OCI-LY7 (cell line): ENCODE measurements around the gene SREBF1. TPM values are rescaled to one million over a fixed set of nuclear protein-coding genes. Genes with fewer than 3 reads are reported as not detected.

Experiments used
- BruUV-seq: library from RNA; stranded (reverse); fragments of 400-500 nt; replicated peaks from 2 replicates; lab custom pipeline; 2021; lab: Mats Ljungman, UMichigan
- CTCF ChIA-PET: fragments of 300-600 bp; sonication (Branson Sonifier 250); formaldehyde crosslinking; loops from one replicate; lab custom pipeline; 2022; ENCODE audit warnings: antibody characterized with exemption; ENCODE audit not compliant: unreplicated experiment; lab: Charles Lee
- POLR2A ChIA-PET: fragments of 300-600 bp; sonication (Branson Sonifier 250); formaldehyde crosslinking; loops from one replicate; lab custom pipeline; 2022; ENCODE audit warnings: antibody characterized with exemption; lab: Charles Lee
- DNase-seq: peaks from one replicate; pipeline ENCODE4 v3.0.0-alpha.2; 2015; ENCODE audit warnings: low spot score
- H2AFZ ChIP-seq: fragments of 200-600 bp; sonication (generic), shearing (Covaris generic); 2 replicates; pipeline ENCODE4 v1.6.1; 2014; ENCODE audit warnings: mild to moderate bottlenecking, antibody characterized with exemption, low read length, moderate library complexity
- H3K27ac ChIP-seq: fragments of 200-600 bp; sonication (generic); 2 replicates; pipeline ENCODE4 v1.5.1; 2014; ENCODE audit warnings: mixed run types, low read depth, mild to moderate bottlenecking, moderate library complexity, low read length, inconsistent platforms; ENCODE audit not compliant: poor library complexity, severe bottlenecking
- H3K36me3 ChIP-seq: fragments of 200-600 bp; sonication (generic); 2 replicates; pipeline ENCODE4 v1.6.1; 2014; ENCODE audit warnings: mild to moderate bottlenecking, antibody characterized with exemption, low read length, moderate library complexity, mixed read lengths; ENCODE audit not compliant: insufficient read depth
- H3K4me1 ChIP-seq: fragments of 200-600 bp; sonication (generic); 2 replicates; pipeline ENCODE4 v1.5.1; 2014; ENCODE audit warnings: mild to moderate bottlenecking, low read length; ENCODE audit not compliant: insufficient read depth, poor library complexity, severe bottlenecking
- H3K4me2 ChIP-seq: fragments of 200-600 bp; sonication (generic); 2 replicates; pipeline ENCODE4 v1.6.1; 2014; ENCODE audit warnings: mild to moderate bottlenecking, low read length
- H3K4me3 ChIP-seq: fragments of 200-600 bp; sonication (generic); 2 replicates; pipeline ENCODE4 v1.5.1; 2014; ENCODE audit warnings: mild to moderate bottlenecking, low read depth, low read length; ENCODE audit not compliant: poor library complexity, severe bottlenecking
- H3K79me2 ChIP-seq: fragments of 200-600 bp; sonication (generic); 2 replicates; pipeline ENCODE4 v1.6.1; 2016; ENCODE audit warnings: low read depth, mild to moderate bottlenecking, low read length, moderate library complexity, mixed read lengths; ENCODE audit not compliant: insufficient read depth
- H3K9me2 ChIP-seq: fragments of 200-600 bp; sonication (generic); 2 replicates; pipeline ENCODE4 v1.6.1; 2016; ENCODE audit warnings: mild to moderate bottlenecking, low read length, mixed read lengths; ENCODE audit not compliant: insufficient read depth
- H3K9me3 ChIP-seq: fragments of 200-600 bp; sonication (generic); 2 replicates; pipeline ENCODE4 v1.6.1; 2014; ENCODE audit warnings: mild to moderate bottlenecking, mixed run types, low read length, mixed read lengths
- H4K20me1 ChIP-seq: fragments of 200-600 bp; sonication (generic); 2 replicates; pipeline ENCODE4 v1.6.1; 2014; ENCODE audit warnings: mild to moderate bottlenecking, antibody characterized with exemption, low read length, moderate library complexity, mixed read lengths; ENCODE audit not compliant: insufficient read depth
- CTCF ChIP-seq: fragments of 200-600 bp; sonication (generic); conservative IDR thresholded peaks from 2 replicates; pipeline ENCODE4 v1.5.1; 2014; ENCODE audit warnings: mild to moderate bottlenecking, antibody characterized with exemption, low read length, moderate library complexity, mixed read lengths
- EZH2phosphoT487 ChIP-seq: fragments of 200-600 bp; sonication (generic); IDR thresholded peaks from 2 replicates; pipeline ENCODE4 v1.6.1; 2018; ENCODE audit warnings: low read depth, borderline replicate concordance, mild to moderate bottlenecking, mixed run types, antibody characterized with exemption, low read length, moderate library complexity, mixed read lengths
- intact Hi-C: fragments of 100-400 bp; cut with micrococcal nuclease; formaldehyde crosslinking; loops from one replicate; pipeline ENCODE4 v1.10.0; 2022; ENCODE audit not compliant: unreplicated experiment
- total RNA-seq, 2 experiments: library from RNA; depleted of rRNA in 1 of 2; stranded (reverse); fragments of >200 nt in 1 of 2; shearing (Covaris generic) in 1 of 2; gene quantifications; 2 replicates each; pipeline ENCODE4 v1.2.3, GENCODE V29; 2014 to 2022

The SREBF1 gene
- total RNA-seq, 2 experiments from 2014 or later = 70.4 to 187 TPM

GRCh38 chr17:17795296-17795695 lies 41.5 kb downstream of the SREBF1 start:
- H3K9me3 ChIP-seq = no peaks in the 10 kb centered on the region
- H3K27ac ChIP-seq = no peak overlapping the region
- H3K4me1 ChIP-seq = no peaks in the 10 kb centered on the region
- no peaks in the 10 kb centered on the region for H3K9me2 ChIP-seq
- CTCF ChIA-PET = interaction anchor here (0.5 kb wide), 1 partner anchor 84 kb away, joined by 3 read pairs; no protein-coding TSS in a partner anchor
- no peak for DNase-seq
- H3K4me2 ChIP-seq = no peak overlapping the region
- H3K4me3 ChIP-seq = no peak overlapping the region
- intact Hi-C loops = no loop called here
- BruUV-seq = no TSS peak
- no peaks in the 10 kb centered on the region for H4K20me1 ChIP-seq
- POLR2A ChIA-PET = no interaction called here
- H3K36me3 ChIP-seq = peaks cover 44% of the 10 kb centered on the region
- no peak overlapping the region for H2AFZ ChIP-seq
- H3K79me2 ChIP-seq = no peaks in the 10 kb centered on the region
- no peak for TF ChIP-seq CTCF
- no peak for TF ChIP-seq EZH2phosphoT487

- H4K20me1 ChIP-seq = no peaks in the 10 kb centered on the region
- H3K4me1 ChIP-seq = no peaks in the 10 kb centered on the region
- CTCF ChIA-PET = no interaction called here
- no peak overlapping the region for H2AFZ ChIP-seq
- intact Hi-C loops = no loop called here
- H3K4me3 ChIP-seq = no peak overlapping the region
- H3K27ac ChIP-seq = no peak overlapping the region
- TSS peak; percentile 32 for BruUV-seq
- no peaks in the 10 kb centered on the region for H3K9me2 ChIP-seq
- POLR2A ChIA-PET = no interaction called here
- TF ChIP-seq EZH2phosphoT487 (no peak), CTCF (no peak)
- peaks cover 44% of the 10 kb centered on the region for H3K36me3 ChIP-seq
- H3K9me3 ChIP-seq = no peaks in the 10 kb centered on the region
- no peak for DNase-seq
- no peaks in the 10 kb centered on the region for H3K79me2 ChIP-seq
- no peak overlapping the region for H3K4me2 ChIP-seq
Observed at GRCh38 chr17:17794382-17794781, 42.4 kb downstream of the SREBF1 start.

GRCh38 chr17:17793378-17794214 lies 43.2 kb downstream of the SREBF1 start:
- Histone ChIP-seq H3K36me3 (peaks cover 37% of the 10 kb centered on the region), H4K20me1 (no peaks in the 10 kb centered on the region), H3K4me3 (no peak overlapping the region), H3K4me1 (no peaks in the 10 kb centered on the region), H3K4me2 (no peak overlapping the region), H3K9me3 (no peaks in the 10 kb centered on the region), H3K79me2 (no peaks in the 10 kb centered on the region), H3K9me2 (no peaks in the 10 kb centered on the region), H2AFZ (no peak overlapping the region), H3K27ac (no peak overlapping the region)
- no peak for DNase-seq
- CTCF ChIA-PET = no interaction called here
- intact Hi-C loops = no loop called here
- POLR2A ChIA-PET = no interaction called here
- BruUV-seq = no TSS peak
- no peak for TF ChIP-seq EZH2phosphoT487
- TF ChIP-seq CTCF = no peak
